Dermis lymphatic vessel endothelial cell (primary cell): ENCODE measurements around the gene SLC7A5. TPM values are rescaled to one million over a fixed set of nuclear protein-coding genes. Genes with fewer than 3 reads are reported as not detected.

Experiments
- total RNA-seq: library from RNA; depleted of rRNA; stranded (reverse); fragments of >200 nt; gene quantifications from 2 replicates; pipeline ENCODE4 v1.2.1, GENCODE V29; 2014

SLC7A5 gene
- 2.0 and 4.2 TPM in 2 replicates for total RNA-seq

GRCh38 chr16:87869061-87869878, at the start of gene SLC7A5:
Gene SLC7A5, minus strand, starts transcription at chr16:87869507. Its CDS starts 85 bp downstream, at chr16:87869422.

Other genes with a start within 250 kb of the SLC7A5 start
- 15.2 and 22.8 TPM in 2 replicates for gene KLHDC4, start 103.5 kb downstream of the SLC7A5 start, total RNA-seq
- not detected in 2 replicates for gene CA5A, start 67.0 kb upstream of the SLC7A5 start, total RNA-seq
- 9.8 and 14.5 TPM in 2 replicates for gene BANP, start 81.9 kb upstream of the SLC7A5 start, total RNA-seq